IgD-negative memory B cell (primary cell): ENCODE data around the gene SKP1. TPM values are rescaled to one million over a fixed set of nuclear protein-coding genes. Genes with fewer than 3 reads are reported as not detected.
"Not testable (repeated sequence)": the region's sequence is repeated elsewhere in the genome, so short reads cannot be mapped to it uniquely, and the experiment has no call there.

Source experiments
- H3K27ac Mint-ChIP-seq, 3 donors: one replicate each; pipeline ENCODE4 v1.8.0; 2020 to 2022; ENCODE audit warnings: mild to moderate bottlenecking in 3 of 3, mixed read lengths in 3 of 3, moderate library complexity in 1 of 3
- H3K27me3 Mint-ChIP-seq: one replicate; pipeline ENCODE4 v1.8.0; 2021; ENCODE audit warnings: mixed read lengths
- H3K36me3 Mint-ChIP-seq: one replicate; pipeline ENCODE4 v1.8.0; 2020; ENCODE audit warnings: mild to moderate bottlenecking, mixed read lengths
- H3K4me1 Mint-ChIP-seq, 3 donors: one replicate each; pipeline ENCODE4 v1.8.0; 2020 to 2022; ENCODE audit warnings: mixed read lengths in 3 of 3, mild to moderate bottlenecking in 1 of 3
- H3K4me3 Mint-ChIP-seq, 4 donors: one replicate each; pipeline ENCODE4 v1.8.0; 2020 to 2022; ENCODE audit warnings: mild to moderate bottlenecking in 4 of 4, mixed read lengths in 4 of 4, moderate library complexity in 3 of 4
- H3K9me3 Mint-ChIP-seq, 3 donors: one replicate each; pipeline ENCODE4 v1.8.0; 2020 to 2021; ENCODE audit warnings: mixed read lengths in 3 of 3, mild to moderate bottlenecking in 1 of 3
- polyA plus RNA-seq: library from polyadenylated mRNA; unstranded; fragments of 300-500 nt; fragmentation: Illumina TruSeq; gene quantifications from one replicate; pipeline ENCODE4 v1.2.3, GENCODE V29; 2021

The SKP1 gene
- polyA plus RNA-seq, 1 donor from 2014 or later: 875 TPM

- H3K4me1 Mint-ChIP-seq: peaks cover 2 to 9% (median 8%) of the 10 kb centered on the region in 3 donors
- H3K9me3 Mint-ChIP-seq: no peaks in the 10 kb centered on the region
- H3K27ac Mint-ChIP-seq: peak overlapping the region; percentile 42 to 90 (median 63)
- H3K4me3 Mint-ChIP-seq: no peak overlapping the region
- H3K36me3 Mint-ChIP-seq: peaks cover 2% of the 10 kb centered on the region
- no peaks in the 10 kb centered on the region for H3K27me3 Mint-ChIP-seq
Measured at GRCh38 chr5:134153241-134153640, 23.5 kb downstream of the SKP1 start.

GRCh38 chr5:134152173-134152832 is 24.4 kb downstream of the SKP1 start:
- peak overlapping the region in 2 of 3 donors; percentile 47 to 92 for H3K27ac Mint-ChIP-seq
- H3K27me3 Mint-ChIP-seq, H3K36me3 Mint-ChIP-seq, H3K4me3 Mint-ChIP-seq, H3K4me1 Mint-ChIP-seq, H3K9me3 Mint-ChIP-seq: not testable (repeated sequence)

GRCh38 chr5:134151723-134152122 is 25.0 kb downstream of the SKP1 start:
- H3K9me3 Mint-ChIP-seq: no peaks in the 10 kb centered on the region
- peaks cover 2% of the 10 kb centered on the region for H3K36me3 Mint-ChIP-seq
- no peaks in the 10 kb centered on the region for H3K27me3 Mint-ChIP-seq
- H3K4me3 Mint-ChIP-seq: no peak overlapping the region
- peak overlapping the region in 2 of 3 donors; percentile 47 to 63 for H3K27ac Mint-ChIP-seq
- peaks cover 5 to 6% (median 6%) of the 10 kb centered on the region in 3 donors for H3K4me1 Mint-ChIP-seq

- Mint-ChIP-seq H3K27me3 (no peaks in the 10 kb centered on the region), H3K9me3 (no peaks in the 10 kb centered on the region), H3K27ac (peak overlapping the region; percentile 32 to 88 (median 65)), H3K4me3 (no peak overlapping the region), H3K4me1 (peaks cover 5 to 7% (median 5%) of the 10 kb centered on the region in 3 donors), H3K36me3 (peaks cover 1% of the 10 kb centered on the region)
Measured at GRCh38 chr5:134149571-134150303, 27.0 kb downstream of the SKP1 start.

- no peaks in the 10 kb centered on the region for H3K9me3 Mint-ChIP-seq
- no peaks in the 10 kb centered on the region for H3K27me3 Mint-ChIP-seq
- H3K4me3 Mint-ChIP-seq: no peak overlapping the region
- H3K27ac Mint-ChIP-seq: peak overlapping the region; percentile 32 to 88 (median 65)
- H3K36me3 Mint-ChIP-seq: no peaks in the 10 kb centered on the region
- peaks cover 5 to 7% (median 5%) of the 10 kb centered on the region in 3 donors for H3K4me1 Mint-ChIP-seq
Measured at GRCh38 chr5:134148986-134149539, 27.7 kb downstream of the SKP1 start.

- no peaks in the 10 kb centered on the region for H3K27me3 Mint-ChIP-seq
- H3K27ac Mint-ChIP-seq: peak overlapping the region; percentile 2 to 6 (median 5)
- no peaks in the 10 kb centered on the region for H3K36me3 Mint-ChIP-seq
- H3K9me3 Mint-ChIP-seq: no peaks in the 10 kb centered on the region
- peaks cover 5 to 7% (median 5%) of the 10 kb centered on the region in 3 donors for H3K4me1 Mint-ChIP-seq
- no peak overlapping the region for H3K4me3 Mint-ChIP-seq
Measured at GRCh38 chr5:134148316-134148715, 28.4 kb downstream of the SKP1 start.

- no peaks in the 10 kb centered on the region for H3K36me3 Mint-ChIP-seq
- no peaks in the 10 kb centered on the region for H3K27me3 Mint-ChIP-seq
- peak overlapping the region; percentile 64 to 83 (median 83) for H3K27ac Mint-ChIP-seq
- peak overlapping the region in 2 of 4 donors; percentile 2 to 41 for H3K4me3 Mint-ChIP-seq
- no peaks in the 10 kb centered on the region for H3K9me3 Mint-ChIP-seq
- H3K4me1 Mint-ChIP-seq: peaks cover 5% of the 10 kb centered on the region in 3 donors
Measured at GRCh38 chr5:134146651-134147518, 29.9 kb downstream of the SKP1 start.

- no peaks in the 10 kb centered on the region for H3K36me3 Mint-ChIP-seq
- peak overlapping the region; percentile 83 to 86 (median 83) for H3K27ac Mint-ChIP-seq
- no peaks in the 10 kb centered on the region for H3K27me3 Mint-ChIP-seq
- no peaks in the 10 kb centered on the region for H3K9me3 Mint-ChIP-seq
- H3K4me1 Mint-ChIP-seq: peaks cover 2 to 5% (median 5%) of the 10 kb centered on the region in 3 donors
- H3K4me3 Mint-ChIP-seq: peak overlapping the region in 2 of 4 donors; percentile 29 to 38
Measured at GRCh38 chr5:134145779-134146581, 30.8 kb downstream of the SKP1 start.

GRCh38 chr5:134145041-134145757 is 31.6 kb downstream of the SKP1 start:
- Mint-ChIP-seq H3K4me3 (peak overlapping the region in 2 of 4 donors; percentile 39 to 65), H3K9me3 (no peaks in the 10 kb centered on the region), H3K27ac (peak overlapping the region; percentile 83 to 86 (median 83)), H3K27me3 (no peaks in the 10 kb centered on the region), H3K36me3 (no peaks in the 10 kb centered on the region), H3K4me1 (peaks cover 5 to 10% (median 9%) of the 10 kb centered on the region in 3 donors)

- Mint-ChIP-seq H3K4me3 (peak overlapping the region in 3 of 4 donors; percentile 17 to 65 (median 39)), H3K36me3 (no peaks in the 10 kb centered on the region), H3K9me3 (no peaks in the 10 kb centered on the region), H3K27me3 (no peaks in the 10 kb centered on the region), H3K27ac (peak overlapping the region; percentile 29 to 84 (median 83)), H3K4me1 (peaks cover 5 to 16% (median 12%) of the 10 kb centered on the region in 3 donors)
Measured at GRCh38 chr5:134143944-134144941, 32.5 kb downstream of the SKP1 start.

GRCh38 chr5:134143431-134143830 is 33.3 kb downstream of the SKP1 start:
- no peaks in the 10 kb centered on the region for H3K27me3 Mint-ChIP-seq

GRCh38 chr5:134142806-134143205 is 33.9 kb downstream of the SKP1 start:
- Mint-ChIP-seq H3K36me3 (no peaks in the 10 kb centered on the region), H3K27ac (peak overlapping the region in 1 of 3 donors; percentile 67), H3K27me3 (no peaks in the 10 kb centered on the region), H3K4me1 (peaks cover 5 to 19% (median 14%) of the 10 kb centered on the region in 3 donors), H3K9me3 (no peaks in the 10 kb centered on the region), H3K4me3 (no peak overlapping the region)

More at GRCh38 chr5:134143431-134143830, 33.3 kb downstream of the SKP1 start:
- H3K4me1 Mint-ChIP-seq: peaks cover 5 to 19% (median 14%) of the 10 kb centered on the region in 3 donors
- H3K27ac Mint-ChIP-seq: peak overlapping the region in 2 of 3 donors; percentile 67 to 84
- no peaks in the 10 kb centered on the region for H3K36me3 Mint-ChIP-seq
- H3K9me3 Mint-ChIP-seq: no peaks in the 10 kb centered on the region
- no peak overlapping the region for H3K4me3 Mint-ChIP-seq
